Osteoblast (primary cell): ENCODE results near the gene ZSWIM6. TPM values are rescaled to one million over a fixed set of nuclear protein-coding genes. Genes with fewer than 3 reads are reported as not detected.

Experiments
- DNase-seq: peaks from one replicate; pipeline ENCODE4 v3.0.0; 2011; ENCODE audit warnings: low spot score, mixed read lengths; ENCODE audit not compliant: insufficient read length; ENCODE audit errors: missing footprints
- H2AFZ ChIP-seq: 2 replicates; pipeline ENCODE4 v1.6.0; 2011; ENCODE audit warnings: mild to moderate bottlenecking, low read length
- H3K27ac ChIP-seq: 2 replicates; pipeline ENCODE4 v1.5.1; 2011; ENCODE audit warnings: mild to moderate bottlenecking, low read depth, low read length, moderate library complexity
- H3K27me3 ChIP-seq: 2 replicates; pipeline ENCODE4 v1.6.0; 2012; ENCODE audit warnings: mild to moderate bottlenecking, control low read depth, inconsistent platforms, low read length, moderate library complexity; ENCODE audit not compliant: insufficient read depth
- H3K36me3 ChIP-seq: 2 replicates; pipeline ENCODE4 v1.5.1; 2011; ENCODE audit warnings: mild to moderate bottlenecking, low read length, control low read depth, moderate library complexity; ENCODE audit not compliant: insufficient read depth
- H3K4me1 ChIP-seq: 2 replicates; pipeline ENCODE4 v1.5.1; 2011; ENCODE audit warnings: mild to moderate bottlenecking, low read length, control low read depth, moderate library complexity; ENCODE audit not compliant: insufficient read depth
- H3K4me2 ChIP-seq: 2 replicates; pipeline ENCODE4 v1.6.0; 2011; ENCODE audit warnings: mild to moderate bottlenecking, low read length; ENCODE audit not compliant: insufficient read depth
- H3K4me3 ChIP-seq: fragments of 200-600 bp; sonication (generic); 3 replicates; pipeline ENCODE4 v1.5.1; 2012; ENCODE audit warnings: mild to moderate bottlenecking, low read length, inconsistent platforms; ENCODE audit not compliant: insufficient read depth
- H3K79me2 ChIP-seq: 2 replicates; pipeline ENCODE4 v1.6.0; 2012; ENCODE audit warnings: mild to moderate bottlenecking, low read length, control low read depth, inconsistent platforms; ENCODE audit not compliant: insufficient read depth
- H3K9me3 ChIP-seq: 2 replicates; pipeline ENCODE4 v1.5.1; 2011; ENCODE audit warnings: low read depth, low read length, control low read depth
- H4K20me1 ChIP-seq: 2 replicates; pipeline ENCODE4 v1.6.0; 2012; ENCODE audit warnings: mild to moderate bottlenecking, low read length, control low read depth; ENCODE audit not compliant: insufficient read depth
- CTCF ChIP-seq: IDR thresholded peaks from 2 replicates; pipeline ENCODE4 v1.5.1; 2011; ENCODE audit warnings: mild to moderate bottlenecking, low read depth, low read length, moderate library complexity; ENCODE audit errors: extremely low read depth
- total RNA-seq: library from RNA; depleted of rRNA; stranded (reverse); fragments of >200 nt; gene quantifications from 2 replicates; pipeline ENCODE4 v1.2.3, GENCODE V29; 2012

Gene ZSWIM6
- total RNA-seq, 1 donor, result 10.5 TPM

- H3K27ac ChIP-seq, result no peak overlapping the region
- H3K4me3 ChIP-seq, result no peak overlapping the region
- no peak for TF ChIP-seq CTCF
- H4K20me1 ChIP-seq, result peaks cover 59% of the 10 kb centered on the region
- H3K4me1 ChIP-seq, result peaks cover 20% of the 10 kb centered on the region
- H2AFZ ChIP-seq, result no peak overlapping the region
- H3K27me3 ChIP-seq, result no peaks in the 10 kb centered on the region
- H3K79me2 ChIP-seq, result peaks cover 91% of the 10 kb centered on the region
- no peaks in the 10 kb centered on the region for H3K9me3 ChIP-seq
- no peak overlapping the region for H3K4me2 ChIP-seq
- H3K36me3 ChIP-seq, result no peaks in the 10 kb centered on the region
- no peak for DNase-seq
These were observed 131.5 kb downstream of the ZSWIM6 start for GRCh38 chr5:61463596-61463995.

GRCh38 chr5:61464512-61464911 is 132.5 kb downstream of the ZSWIM6 start:
- no peaks in the 10 kb centered on the region for H3K27me3 ChIP-seq
- H3K36me3 ChIP-seq, result no peaks in the 10 kb centered on the region
- no peaks in the 10 kb centered on the region for H3K9me3 ChIP-seq
- no peak overlapping the region for H3K4me2 ChIP-seq
- H2AFZ ChIP-seq, result no peak overlapping the region
- H3K4me1 ChIP-seq, result peaks cover 20% of the 10 kb centered on the region
- H3K4me3 ChIP-seq, result no peak overlapping the region
- no peak overlapping the region for H3K27ac ChIP-seq
- peaks cover 64% of the 10 kb centered on the region for H4K20me1 ChIP-seq
- peaks cover 91% of the 10 kb centered on the region for H3K79me2 ChIP-seq
- DNase-seq, result no peak
- TF ChIP-seq CTCF, result no peak

GRCh38 chr5:61465066-61465465 is 133.0 kb downstream of the ZSWIM6 start:
- no peak for DNase-seq
- Histone ChIP-seq H3K4me2 (no peak overlapping the region), H4K20me1 (peaks cover 61% of the 10 kb centered on the region), H3K4me1 (peaks cover 20% of the 10 kb centered on the region), H3K4me3 (no peak overlapping the region), H3K36me3 (no peaks in the 10 kb centered on the region), H3K27ac (no peak overlapping the region), H3K79me2 (peaks cover 91% of the 10 kb centered on the region), H3K9me3 (no peaks in the 10 kb centered on the region), H2AFZ (no peak overlapping the region), H3K27me3 (no peaks in the 10 kb centered on the region)
- TF ChIP-seq CTCF, result no peak

GRCh38 chr5:61465496-61465895 is 133.4 kb downstream of the ZSWIM6 start:
- TF ChIP-seq CTCF, result no peak
- Histone ChIP-seq H3K4me1 (peaks cover 20% of the 10 kb centered on the region), H3K79me2 (peaks cover 90% of the 10 kb centered on the region), H3K27ac (no peak overlapping the region), H4K20me1 (peaks cover 61% of the 10 kb centered on the region), H3K27me3 (no peaks in the 10 kb centered on the region), H3K36me3 (no peaks in the 10 kb centered on the region), H3K4me3 (no peak overlapping the region), H3K4me2 (no peak overlapping the region), H2AFZ (no peak overlapping the region), H3K9me3 (no peaks in the 10 kb centered on the region)
- no peak for DNase-seq
